ENCODE results near the gene C4orf50.

C4orf50 gene

DNA sequence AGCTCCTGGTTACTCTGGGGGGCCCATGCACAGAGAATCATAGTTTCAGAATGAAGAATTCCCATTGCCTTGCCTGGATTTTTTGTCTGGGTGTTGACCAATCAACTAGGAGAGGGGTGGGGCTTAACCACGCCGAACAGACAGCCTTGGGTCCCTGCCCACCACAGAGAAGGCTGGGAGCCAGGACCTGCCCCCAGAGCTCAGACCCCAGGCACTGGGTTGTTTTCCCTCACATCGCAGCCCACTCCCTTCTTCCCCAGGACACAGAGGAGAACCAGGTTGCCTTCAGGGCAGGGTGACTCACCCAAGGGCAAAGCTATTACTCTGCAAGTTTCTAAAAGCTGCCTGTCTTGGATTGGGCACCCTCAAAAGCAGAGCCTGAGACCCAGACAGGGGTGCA lies 102.0 kb downstream of the C4orf50 start:
- no peak for DNase-seq

DNA sequence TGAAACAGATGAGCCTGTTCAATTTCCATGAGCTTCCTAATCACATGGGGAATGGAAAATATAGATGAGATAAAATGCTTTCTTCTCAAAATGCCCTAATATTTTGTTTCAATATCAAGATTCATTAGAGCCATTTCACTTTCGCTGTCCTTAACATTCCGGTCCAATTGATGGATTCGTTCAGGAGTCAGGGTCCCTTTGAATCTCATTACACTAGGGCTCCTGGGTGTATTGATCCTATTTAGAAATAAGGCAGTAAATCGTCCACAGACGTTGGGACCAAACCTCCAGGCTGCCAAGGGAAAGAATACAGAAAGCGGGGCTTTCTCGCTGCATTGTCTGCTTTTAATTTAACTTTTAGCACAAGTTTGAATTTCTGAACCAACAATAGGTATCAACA lies 104.8 kb downstream of the C4orf50 start:
- no peak for DNase-seq

GRCh38 chr4:5912614-5913019 lies 105.6 kb downstream of the C4orf50 start:
- DNase-seq: no peak

GRCh38 chr4:5908876-5909427 lies 109.3 kb downstream of the C4orf50 start:
- DNase-seq: no peak

DNA sequence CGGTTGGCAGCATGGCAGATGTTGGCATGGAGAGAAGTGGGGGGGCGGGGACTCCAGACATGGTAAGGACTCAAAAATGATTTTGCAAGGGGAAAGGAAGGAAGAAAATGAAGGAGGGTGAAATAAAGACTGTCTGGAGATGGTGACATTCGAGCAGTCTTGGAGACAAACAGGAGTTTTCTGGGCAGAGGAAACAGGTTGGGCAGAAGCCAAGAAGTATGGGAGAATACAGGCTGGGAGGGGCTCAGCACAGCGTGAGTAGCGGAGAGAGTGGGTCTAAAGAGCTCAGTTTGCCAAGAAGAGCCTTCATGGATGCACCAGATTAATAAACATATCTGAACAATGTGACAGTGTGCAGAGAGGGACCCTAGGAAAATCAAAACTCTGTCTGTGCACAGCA lies 112.0 kb downstream of the C4orf50 start:
- no peak for DNase-seq

DNA sequence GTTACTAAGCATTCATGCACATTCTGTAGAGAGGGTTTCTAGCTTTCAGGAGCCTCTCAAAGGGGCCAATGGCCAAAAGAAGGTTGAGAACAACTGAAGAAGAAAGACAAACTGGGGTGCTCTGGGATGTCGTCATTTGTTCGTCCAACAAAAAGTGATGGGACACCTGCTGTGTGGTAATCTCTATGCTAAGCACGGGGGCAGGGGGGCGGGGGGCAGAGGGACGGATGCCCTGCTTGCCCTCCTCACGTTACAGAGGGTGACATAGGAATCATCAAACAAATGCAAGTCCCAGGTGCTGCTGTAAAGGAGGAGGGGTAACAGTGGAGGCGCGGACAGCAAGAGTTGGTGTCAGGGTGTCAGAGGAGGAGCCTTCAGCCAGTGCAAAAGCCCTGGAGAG lies 112.5 kb downstream of the C4orf50 start:
- DNase-seq: no peak

- DNase-seq: no peak
Observed at GRCh38 chr4:5900844-5901243, 117.4 kb downstream of the C4orf50 start.

GRCh38 chr4:5899881-5900280 lies 118.3 kb downstream of the C4orf50 start:
- no peak for DNase-seq

DNA sequence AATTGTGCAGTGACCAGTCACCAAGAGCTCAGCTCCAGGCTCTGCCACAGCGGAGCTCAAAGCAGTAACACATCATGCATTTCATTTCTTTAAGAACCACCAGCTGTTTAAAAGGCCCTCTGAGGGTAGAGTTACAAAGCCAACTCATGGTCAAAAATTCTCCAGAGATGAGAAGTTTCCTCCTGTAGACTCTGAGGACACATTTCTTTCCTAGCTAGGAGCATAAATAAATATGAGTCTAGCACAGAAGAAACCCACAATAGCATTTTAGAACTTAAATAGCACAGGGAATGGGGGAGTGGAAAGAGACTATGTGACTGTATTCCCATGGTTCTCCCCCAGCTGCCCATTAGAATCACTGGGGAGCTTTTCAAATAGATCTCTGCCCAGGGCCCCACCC lies 118.8 kb downstream of the C4orf50 start:
- no peak for DNase-seq

DNA sequence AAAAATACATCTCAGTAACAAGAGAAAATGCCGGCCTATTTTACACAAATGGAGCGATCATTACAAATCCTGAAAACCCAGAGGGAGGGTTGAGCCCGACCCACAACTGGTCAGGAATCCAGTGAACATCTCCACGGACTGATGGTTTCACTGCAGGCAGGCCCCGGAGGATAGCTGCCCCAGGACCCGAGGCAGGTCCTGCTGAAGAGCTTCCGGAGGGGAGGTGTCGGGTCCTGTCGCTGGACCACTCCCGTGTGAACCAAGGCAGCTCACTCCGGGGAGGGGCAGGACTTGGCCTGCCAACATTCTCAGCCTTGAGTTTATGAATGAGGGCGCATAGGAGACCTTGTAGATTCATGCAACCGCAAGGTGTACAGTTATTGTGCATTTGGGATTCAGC lies 120.6 kb downstream of the C4orf50 start:
- no peak for DNase-seq

GRCh38 chr4:5895287-5895686 lies 122.9 kb downstream of the C4orf50 start:
- no peak for DNase-seq

- DNase-seq: no peak
Observed at GRCh38 chr4:5894266-5894665, 124.0 kb downstream of the C4orf50 start.

- DNase-seq: no peak
Observed at GRCh38 chr4:5893591-5893990, 124.6 kb downstream of the C4orf50 start.

GRCh38 chr4:5893004-5893580 lies 125.1 kb downstream of the C4orf50 start, which contains the start of gene CRMP1:
Gene CRMP1, minus strand, starts transcription at chr4:5893086. Its CDS starts 117 bp downstream, at chr4:5892969.
- DNase-seq: peak; percentile 95

GRCh38 chr4:5892323-5893003 lies 125.8 kb downstream of the C4orf50 start:
- peak; percentile 85 for DNase-seq

DNA sequence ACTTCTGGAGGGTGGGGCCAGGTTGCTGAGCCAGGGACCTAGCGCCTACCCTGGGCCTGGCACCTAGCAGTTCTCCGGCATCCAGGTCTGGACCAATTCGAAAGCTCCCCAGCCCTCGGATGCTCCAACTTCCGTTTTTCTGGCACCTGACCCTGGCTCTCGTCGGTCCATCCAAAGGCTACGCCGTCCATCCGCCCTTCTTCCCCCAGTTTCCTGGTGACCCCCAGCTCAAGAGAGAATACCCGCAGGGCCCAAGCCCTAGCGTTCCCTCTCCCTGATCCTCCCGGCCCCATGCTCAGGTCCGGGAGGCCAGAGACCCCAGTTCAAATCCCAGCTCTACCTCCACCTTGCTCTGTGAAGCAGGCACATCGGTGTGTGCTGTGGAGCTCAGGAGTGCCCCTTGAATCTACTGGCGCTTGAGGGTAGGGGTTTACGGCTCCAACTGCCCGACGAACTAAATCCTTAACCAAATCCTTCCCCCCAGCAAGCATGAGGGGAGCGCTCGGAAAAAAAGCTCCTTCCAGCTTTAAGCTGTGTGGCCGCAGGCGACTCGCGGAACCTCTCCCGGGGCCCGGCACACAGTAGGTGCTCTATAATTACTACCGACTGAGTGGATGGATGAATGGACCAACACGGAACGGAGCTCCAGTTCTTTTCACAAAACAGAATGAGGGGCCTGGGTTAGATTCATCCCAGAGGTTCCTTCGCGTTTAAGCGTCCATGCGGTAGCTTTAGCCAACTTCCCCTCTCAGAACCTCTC lies 126.5 kb downstream of the C4orf50 start:
- peak; percentile 81 for DNase-seq

DNA sequence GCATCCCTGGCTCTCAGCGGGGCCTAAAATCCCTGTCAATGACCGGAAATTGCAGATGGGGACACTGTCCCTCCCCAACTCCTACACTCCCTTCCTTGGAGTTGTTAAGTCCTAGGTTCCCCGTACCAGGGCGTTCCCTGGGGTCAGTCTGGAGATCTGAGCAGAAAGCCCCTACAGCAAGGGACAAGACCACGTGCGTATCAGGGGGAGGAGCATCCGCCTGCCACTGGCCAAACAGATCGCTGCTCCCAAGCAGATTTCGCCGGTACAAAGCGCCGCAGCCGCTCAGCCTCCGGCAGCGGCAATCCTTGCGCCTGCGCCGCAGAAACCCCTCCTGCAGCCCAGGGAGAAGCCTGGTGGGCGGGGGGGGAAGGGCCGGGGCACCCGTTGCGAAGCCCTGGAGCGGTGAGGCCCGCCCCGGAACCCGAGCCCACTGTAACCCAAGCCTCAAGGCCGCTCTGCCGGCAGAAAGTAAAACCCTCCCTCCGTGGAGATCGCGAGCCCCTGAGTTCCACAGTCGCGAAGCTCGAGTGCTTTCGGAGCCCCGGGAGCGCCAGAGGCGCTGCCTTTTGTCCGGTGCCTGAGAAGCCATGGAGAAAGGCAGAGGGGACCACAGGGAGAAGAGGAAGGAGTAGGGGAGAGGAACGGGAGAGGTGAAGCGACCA lies 128.0 kb downstream of the C4orf50 start:
- DNase-seq: peak; percentile 97

DNA sequence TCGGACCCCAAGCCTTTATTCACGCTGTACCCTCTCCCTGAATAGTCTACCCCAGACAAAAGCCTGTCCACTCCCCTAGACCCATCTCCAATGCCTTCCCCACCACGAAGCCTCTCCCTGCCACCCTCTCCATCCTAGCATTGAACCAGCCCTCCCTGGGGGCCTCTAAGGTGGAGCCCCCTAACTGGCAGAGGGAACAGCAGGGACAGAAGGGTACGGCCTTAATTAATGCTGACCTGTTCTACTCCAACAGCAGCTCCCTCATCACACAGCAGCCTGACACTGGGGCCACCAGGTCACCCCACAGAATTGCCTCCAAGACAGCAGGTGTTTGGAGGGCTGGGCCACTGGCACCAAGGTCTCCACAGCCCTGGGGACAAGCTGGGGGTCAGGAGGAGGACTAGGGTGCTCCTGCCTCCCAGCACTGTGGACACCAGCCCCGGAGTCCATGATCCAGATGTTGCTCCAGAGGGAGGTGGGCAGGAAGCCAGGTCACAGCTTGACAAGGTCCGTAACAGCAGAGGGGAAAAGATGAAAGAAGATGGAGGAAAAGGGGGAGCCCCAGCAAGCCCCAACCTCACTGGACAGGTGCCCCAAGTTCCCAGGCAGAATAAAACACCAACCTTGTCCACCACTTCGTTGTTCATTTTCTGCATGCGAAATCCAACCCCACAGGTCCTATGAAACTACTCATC lies 129.1 kb downstream of the C4orf50 start:
- no peak for DNase-seq

- peak; percentile 88 for DNase-seq
Observed at GRCh38 chr4:5888222-5889001, 129.8 kb downstream of the C4orf50 start.

DNA sequence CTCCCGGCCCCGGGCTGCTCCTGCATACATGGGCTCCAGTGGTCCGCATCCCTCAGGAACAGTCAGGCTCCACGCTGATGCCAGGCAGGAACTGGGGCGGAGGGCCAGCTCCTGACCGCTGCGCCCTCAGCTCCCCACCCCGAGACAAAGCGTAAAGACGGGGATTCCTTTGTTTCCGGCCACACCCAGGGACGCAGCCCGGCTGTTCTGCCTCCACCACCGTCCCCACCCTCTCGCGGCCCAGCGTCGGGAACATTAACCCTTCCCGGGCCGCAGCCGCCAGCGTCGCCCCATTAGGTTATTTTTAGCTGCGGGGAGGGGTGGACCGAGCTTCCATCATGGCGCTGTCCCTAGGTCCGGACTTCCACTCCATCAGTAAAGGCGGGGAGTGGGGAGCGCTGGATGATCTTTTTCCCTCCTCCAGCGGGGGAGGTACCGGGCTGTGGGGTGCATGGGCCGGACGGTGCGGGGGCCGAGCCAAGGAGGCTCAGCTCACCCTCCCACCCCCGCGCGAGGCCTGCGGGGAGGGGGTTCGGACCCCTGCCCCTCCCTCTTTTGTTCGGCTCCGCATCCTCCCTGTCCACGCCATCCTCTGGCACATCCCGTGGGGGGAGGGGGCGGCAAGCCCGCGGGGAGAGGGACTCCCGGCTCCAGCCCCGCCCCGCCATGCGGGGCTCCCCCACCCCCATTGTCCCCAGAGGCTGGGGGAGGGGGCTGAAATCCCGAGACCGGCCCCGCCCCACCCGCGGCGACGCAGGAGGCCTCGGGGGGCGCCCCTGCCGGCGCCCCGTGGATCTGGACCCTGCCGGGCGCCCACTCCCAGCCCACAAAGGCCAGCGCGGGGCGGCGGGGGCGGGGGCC lies 130.6 kb downstream of the C4orf50 start:
- peak; percentile 64 for DNase-seq

DNA sequence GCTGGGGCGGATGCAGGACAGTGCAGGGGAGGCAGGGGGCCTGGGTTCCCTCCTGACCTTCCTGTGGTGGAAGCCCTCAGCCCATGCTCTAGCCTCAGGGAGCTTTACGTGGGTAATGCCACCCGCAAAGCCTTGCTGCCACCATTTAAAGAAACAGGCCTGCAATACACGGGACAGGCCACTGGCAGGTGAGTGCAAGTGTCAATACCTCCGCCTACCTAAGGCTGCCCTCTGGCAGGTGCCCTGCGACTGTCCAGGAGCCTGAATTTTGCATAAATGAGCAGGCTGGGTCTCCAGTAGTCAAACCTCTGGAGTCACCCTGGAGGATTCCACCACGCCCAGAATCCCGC lies 131.2 kb downstream of the C4orf50 start:
- peak; percentile 94 for DNase-seq

All from DMS53 (cell line).